Lung microvascular endothelial cell (primary cell): Measurements from ENCODE around the gene SASH1. TPM values are rescaled to one million over a fixed set of nuclear protein-coding genes. Genes with fewer than 3 reads are reported as not detected.

Experiments
- DNase-seq, 2 donors: peaks; one replicate each; pipeline versions ENCODE4 v3.0.0 to v3.0.0-alpha.2; 2010; ENCODE audit warnings: low read depth in 2 of 2
- total RNA-seq: library from RNA; depleted of rRNA; stranded (reverse); fragments of >200 nt; gene quantifications from 2 replicates; pipeline ENCODE4 v1.2.1, GENCODE V29; 2014

SASH1 gene
- total RNA-seq, 1 donor from 2014 or later, result 116 TPM

- no peak for DNase-seq
Observed at GRCh38 chr6:148516617-148517016, 174.0 kb downstream of the SASH1 start.

GRCh38 chr6:148517470-148517869, 174.8 kb downstream of the SASH1 start:
- DNase-seq, result no peak

GRCh38 chr6:148518511-148519156, 176.0 kb downstream of the SASH1 start:
- no peak for DNase-seq

- DNase-seq, result peak in 1 of 2 donors; percentile 18
Observed at GRCh38 chr6:148520109-148520841, 177.6 kb downstream of the SASH1 start.

GRCh38 chr6:148521158-148521557, 178.5 kb downstream of the SASH1 start:
- no peak for DNase-seq

- DNase-seq, result peak in 1 of 2 donors; percentile 68
Observed at GRCh38 chr6:148521586-148521985, 178.9 kb downstream of the SASH1 start.

- DNase-seq, result peak in 1 of 2 donors; percentile 63
Observed at GRCh38 chr6:148523048-148523447, 180.4 kb downstream of the SASH1 start.

- DNase-seq, result no peak
Observed at GRCh38 chr6:148523551-148523950, 180.9 kb downstream of the SASH1 start.

- DNase-seq, result peak; percentile 83 to 84
Observed at GRCh38 chr6:148524471-148524882, 181.8 kb downstream of the SASH1 start.

GRCh38 chr6:148524976-148525375, 182.3 kb downstream of the SASH1 start:
- DNase-seq, result peak; percentile 78 to 88

GRCh38 chr6:148525453-148525852, 182.8 kb downstream of the SASH1 start:
- peak in 1 of 2 donors; percentile 77 for DNase-seq

GRCh38 chr6:148526145-148526544, 183.5 kb downstream of the SASH1 start:
- no peak for DNase-seq

GRCh38 chr6:148528292-148528691, 185.7 kb downstream of the SASH1 start:
- peak in 1 of 2 donors; percentile 19 for DNase-seq

GRCh38 chr6:148529010-148529409, 186.4 kb downstream of the SASH1 start:
- DNase-seq, result no peak

- DNase-seq, result peak; percentile 72 to 83
Observed at GRCh38 chr6:148530394-148530953, 187.8 kb downstream of the SASH1 start.

GRCh38 chr6:148530976-148531375, 188.3 kb downstream of the SASH1 start:
- peak in 1 of 2 donors; percentile 34 for DNase-seq

- no peak for DNase-seq
Observed at GRCh38 chr6:148532698-148533097, 190.1 kb downstream of the SASH1 start.

- no peak for DNase-seq
Observed at GRCh38 chr6:148533309-148534107, 190.9 kb downstream of the SASH1 start.

- DNase-seq, result no peak
Observed at GRCh38 chr6:148534871-148535270, 192.2 kb downstream of the SASH1 start.

GRCh38 chr6:148535381-148535780, 192.7 kb downstream of the SASH1 start:
- no peak for DNase-seq

- DNase-seq, result no peak
Observed at GRCh38 chr6:148535976-148536375, 193.3 kb downstream of the SASH1 start.
